NT2/D1 (cell line): Measurements from ENCODE around the gene GINS2.

Source experiments
- DNase-seq: peaks from one replicate; pipeline ENCODE4 v3.0.0-alpha.2; 2011; ENCODE audit warnings: low read depth, low spot score
- H3K27me3 ChIP-seq: 2 replicates; pipeline ENCODE4 v1.6.0; 2011; ENCODE audit warnings: mild to moderate bottlenecking; ENCODE audit not compliant: insufficient read length, insufficient read depth
- H3K36me3 ChIP-seq: 2 replicates; pipeline ENCODE4 v1.6.1; 2011; ENCODE audit warnings: mild to moderate bottlenecking, low read length, mixed read lengths; ENCODE audit not compliant: insufficient read depth, insufficient read length
- H3K4me1 ChIP-seq: 2 replicates; pipeline ENCODE4 v1.5.1; 2011; ENCODE audit not compliant: insufficient read depth, insufficient read length
- H3K4me3 ChIP-seq: 2 replicates; pipeline ENCODE4 v1.5.1; 2011; ENCODE audit warnings: low read depth; ENCODE audit not compliant: insufficient read length
- H3K9ac ChIP-seq: 2 replicates; pipeline ENCODE4 v1.6.0; 2011; ENCODE audit warnings: low read depth; ENCODE audit not compliant: insufficient read length
- H3K9me3 ChIP-seq: 2 replicates; pipeline ENCODE4 v1.5.1; 2011; ENCODE audit warnings: mild to moderate bottlenecking, low read length; ENCODE audit not compliant: insufficient read depth
- SUZ12 ChIP-seq: IDR thresholded peaks from 2 replicates; pipeline ENCODE4 v1.6.1; 2011; ENCODE audit not compliant: insufficient read length, insufficient read depth; ENCODE audit errors: extremely low read depth
- YY1 ChIP-seq: IDR thresholded peaks from 2 replicates; pipeline ENCODE4 v1.6.1; 2011; ENCODE audit not compliant: insufficient read length, insufficient read depth
- ZNF274 ChIP-seq: IDR thresholded peaks from 2 replicates; pipeline ENCODE4 v1.6.1; 2011; ENCODE audit warnings: mild to moderate bottlenecking, low read depth, low read length

The GINS2 gene

DNA sequence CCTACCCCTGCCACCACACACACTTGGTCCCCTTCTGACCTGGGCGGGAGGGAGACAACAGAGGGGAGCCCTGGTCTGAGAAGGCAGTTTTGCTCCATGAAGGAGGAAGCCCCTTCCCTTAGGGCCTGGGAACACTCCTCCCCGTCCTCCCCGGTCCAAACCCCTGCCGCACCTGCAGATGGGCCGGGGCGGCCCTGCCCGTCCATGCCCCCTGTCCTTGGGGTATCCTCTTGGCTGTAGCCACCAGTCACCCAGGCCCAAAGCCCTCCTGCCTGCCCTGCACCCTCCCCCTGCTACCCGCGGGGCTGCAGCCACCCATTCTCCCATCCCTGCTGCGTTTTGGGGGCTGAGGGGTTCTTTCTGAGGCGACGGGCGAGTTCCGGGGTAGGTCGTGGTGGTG lies 41.8 kb downstream of the GINS2 start:
- H3K4me3 ChIP-seq: no peak overlapping the region
- H3K9ac ChIP-seq: peak overlapping the region; percentile 3
- peaks cover 33% of the 10 kb centered on the region for H3K36me3 ChIP-seq
- no peaks in the 10 kb centered on the region for H3K27me3 ChIP-seq
- H3K9me3 ChIP-seq: no peaks in the 10 kb centered on the region
- peaks cover 14% of the 10 kb centered on the region for H3K4me1 ChIP-seq
- TF ChIP-seq SUZ12 (no peak), ZNF274 (no peak), YY1 (no peak)
- no peak for DNase-seq

DNA sequence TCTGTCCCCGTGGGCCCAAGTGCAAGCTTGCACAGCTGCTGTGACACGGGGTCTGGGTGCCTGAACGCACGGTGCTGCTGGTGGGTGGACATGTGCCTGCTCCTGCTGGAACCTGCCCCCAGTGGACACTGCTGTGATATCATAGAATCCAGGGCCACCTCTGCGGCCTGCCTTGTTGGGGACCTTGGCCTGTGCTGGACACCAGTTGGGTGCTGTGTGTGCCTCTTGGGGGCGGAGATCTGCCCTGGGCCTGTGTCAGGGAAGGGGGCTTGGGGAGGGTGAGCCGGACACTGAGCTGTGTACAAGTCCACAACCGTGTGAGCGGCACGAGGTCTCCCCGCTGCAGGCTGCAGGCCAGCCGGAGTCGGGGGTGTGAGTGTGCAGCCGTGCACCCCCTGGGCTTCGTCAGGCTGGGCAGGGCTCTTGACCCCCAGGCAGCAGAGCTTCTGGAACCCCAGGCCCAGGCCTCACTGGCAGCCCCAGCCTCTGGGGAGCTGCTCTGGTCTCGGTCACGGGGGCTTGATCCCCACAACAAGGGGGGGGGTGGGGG lies 42.3 kb downstream of the GINS2 start:
- no peak for TF ChIP-seq ZNF274
- Histone ChIP-seq H3K9me3 (no peaks in the 10 kb centered on the region), H3K4me1 (peaks cover 12% of the 10 kb centered on the region), H3K36me3 (peaks cover 27% of the 10 kb centered on the region), H3K4me3 (no peak overlapping the region), H3K27me3 (no peaks in the 10 kb centered on the region), H3K9ac (no peak overlapping the region)
- no peak for DNase-seq

DNA sequence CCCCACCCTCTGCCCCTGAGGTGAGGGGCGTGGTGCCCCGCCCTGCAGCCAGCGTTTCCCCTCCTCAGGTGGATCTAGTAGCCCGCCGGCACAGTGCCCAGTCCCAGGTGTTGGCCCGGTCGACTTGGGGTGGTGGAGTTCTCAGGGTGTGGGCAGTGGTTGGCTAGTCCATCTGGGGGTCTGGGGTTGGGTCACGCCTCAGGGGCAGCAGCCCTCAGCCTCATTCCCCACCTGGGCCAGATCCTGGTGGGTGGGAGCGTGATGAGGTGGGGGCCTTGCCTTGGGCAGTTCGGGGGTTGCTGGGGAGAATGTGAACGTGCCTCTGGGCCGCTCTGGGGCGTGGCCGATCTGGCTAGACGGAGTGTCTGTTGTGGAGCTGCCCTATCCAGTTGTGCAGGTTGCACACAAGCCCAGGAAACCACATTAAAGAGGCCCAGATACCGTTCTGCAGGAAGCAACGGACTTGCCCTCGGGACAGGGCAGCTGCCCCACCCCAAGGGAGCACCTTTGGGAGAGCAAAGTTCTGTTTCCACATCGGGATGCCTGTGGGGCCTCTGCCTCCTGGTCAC lies 43.6 kb downstream of the GINS2 start:
- Histone ChIP-seq H3K9ac (no peak overlapping the region), H3K4me3 (no peak overlapping the region), H3K27me3 (no peaks in the 10 kb centered on the region), H3K36me3 (peaks cover 32% of the 10 kb centered on the region), H3K9me3 (no peaks in the 10 kb centered on the region), H3K4me1 (peaks cover 13% of the 10 kb centered on the region)
- TF ChIP-seq SUZ12: no peak
- no peak for TF ChIP-seq YY1
- no peak for TF ChIP-seq ZNF274
- no peak for DNase-seq

DNA sequence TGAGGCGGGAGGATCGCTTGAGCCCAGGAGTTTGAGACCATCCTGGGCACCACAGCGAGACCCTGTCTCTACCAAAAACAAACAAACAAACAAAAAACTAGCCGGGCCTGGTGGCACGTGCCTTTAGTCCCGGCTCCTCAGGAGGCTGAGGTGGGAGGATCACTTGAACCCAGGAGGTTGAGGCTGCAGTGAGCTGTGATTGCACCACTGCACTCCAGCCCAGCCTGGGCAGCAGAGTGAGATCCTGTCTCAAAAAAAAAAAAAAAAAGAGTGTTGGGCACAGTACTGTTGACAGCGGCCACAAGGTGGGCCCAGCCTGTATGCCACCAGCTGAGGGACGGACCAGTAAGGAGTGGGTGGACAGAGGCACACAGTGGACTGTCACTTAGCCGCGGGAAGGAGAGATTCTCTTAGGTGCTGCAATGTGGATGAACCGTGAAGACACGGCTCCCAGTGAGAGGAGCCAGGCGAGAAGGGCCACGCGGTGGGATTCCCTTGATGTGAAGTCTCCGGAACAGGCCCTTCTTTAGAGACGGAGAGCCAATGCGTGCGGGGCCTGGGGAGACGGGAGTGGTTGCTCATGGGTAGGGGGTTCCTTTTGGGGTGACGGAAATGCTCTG lies 44.6 kb downstream of the GINS2 start:
- H3K4me3 ChIP-seq: no peak overlapping the region
- TF ChIP-seq YY1 (no peak), ZNF274 (no peak), SUZ12 (no peak)
- H3K27me3 ChIP-seq: no peaks in the 10 kb centered on the region
- H3K9ac ChIP-seq: no peak overlapping the region
- no peaks in the 10 kb centered on the region for H3K9me3 ChIP-seq
- no peak for DNase-seq
- peaks cover 25% of the 10 kb centered on the region for H3K36me3 ChIP-seq
- H3K4me1 ChIP-seq: peaks cover 14% of the 10 kb centered on the region

- Histone ChIP-seq H3K27me3 (no peaks in the 10 kb centered on the region), H3K9ac (no peak overlapping the region), H3K9me3 (no peaks in the 10 kb centered on the region), H3K4me1 (peaks cover 18% of the 10 kb centered on the region), H3K36me3 (peaks cover 19% of the 10 kb centered on the region), H3K4me3 (no peak overlapping the region)
- no peak for DNase-seq
- no peak for TF ChIP-seq ZNF274
- TF ChIP-seq YY1: no peak
- TF ChIP-seq SUZ12: no peak
These were observed 45.1 kb downstream of the GINS2 start for GRCh38 chr16:85643631-85644030.

- Histone ChIP-seq H3K9ac (no peak overlapping the region), H3K27me3 (no peaks in the 10 kb centered on the region), H3K9me3 (no peaks in the 10 kb centered on the region), H3K4me1 (peaks cover 16% of the 10 kb centered on the region), H3K36me3 (peaks cover 16% of the 10 kb centered on the region), H3K4me3 (no peak overlapping the region)
- no peak for DNase-seq
- TF ChIP-seq YY1 (no peak), ZNF274 (no peak), SUZ12 (no peak)
These were observed 45.9 kb downstream of the GINS2 start for GRCh38 chr16:85642762-85643358.

DNA sequence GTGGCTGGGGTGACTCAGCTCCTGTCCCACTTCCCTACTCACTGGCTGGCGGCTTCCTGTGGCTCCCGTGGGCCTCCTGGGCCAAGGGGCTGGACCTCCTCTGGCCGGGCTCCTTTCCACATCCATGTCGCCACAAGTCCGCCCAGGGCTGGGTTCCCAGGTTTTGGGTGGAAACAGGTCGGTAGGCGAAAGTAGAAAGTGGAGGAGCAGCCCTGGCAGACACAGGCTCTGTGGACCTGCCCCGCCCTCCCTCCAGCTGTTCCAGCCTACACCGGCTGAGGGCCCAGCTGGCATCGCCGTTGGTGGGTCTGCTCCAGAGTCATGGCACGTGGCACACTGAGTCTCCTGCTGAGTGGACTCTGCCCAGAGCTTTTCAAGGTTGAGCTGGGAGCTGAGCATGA lies 47.0 kb downstream of the GINS2 start:
- peaks cover 21% of the 10 kb centered on the region for H3K36me3 ChIP-seq
- no peak overlapping the region for H3K4me3 ChIP-seq
- H3K27me3 ChIP-seq: no peaks in the 10 kb centered on the region
- H3K9me3 ChIP-seq: no peaks in the 10 kb centered on the region
- DNase-seq: no peak
- no peak for TF ChIP-seq SUZ12
- TF ChIP-seq ZNF274: no peak
- no peak for TF ChIP-seq YY1
- no peak overlapping the region for H3K9ac ChIP-seq
- peaks cover 21% of the 10 kb centered on the region for H3K4me1 ChIP-seq
